HG03064 (cell line): Measurements from ENCODE around the gene PMFBP1.
"Not testable (repeated sequence)": the region's sequence is repeated elsewhere in the genome, so short reads cannot be mapped to it uniquely, and the experiment has no call there.

Source experiments
- ATAC-seq: cut with Tn5 transposase; IDR thresholded peaks from one replicate; pipeline ENCODE4 v1.9.1; 2021; ENCODE audit warnings: low read depth; ENCODE audit not compliant: unreplicated experiment

The PMFBP1 gene

GRCh38 chr16:72108353-72109102, 63.4 kb downstream of the PMFBP1 start:
- no peak for ATAC-seq

GRCh38 chr16:72107371-72107770, 64.6 kb downstream of the PMFBP1 start:
- no peak for ATAC-seq

DNA sequence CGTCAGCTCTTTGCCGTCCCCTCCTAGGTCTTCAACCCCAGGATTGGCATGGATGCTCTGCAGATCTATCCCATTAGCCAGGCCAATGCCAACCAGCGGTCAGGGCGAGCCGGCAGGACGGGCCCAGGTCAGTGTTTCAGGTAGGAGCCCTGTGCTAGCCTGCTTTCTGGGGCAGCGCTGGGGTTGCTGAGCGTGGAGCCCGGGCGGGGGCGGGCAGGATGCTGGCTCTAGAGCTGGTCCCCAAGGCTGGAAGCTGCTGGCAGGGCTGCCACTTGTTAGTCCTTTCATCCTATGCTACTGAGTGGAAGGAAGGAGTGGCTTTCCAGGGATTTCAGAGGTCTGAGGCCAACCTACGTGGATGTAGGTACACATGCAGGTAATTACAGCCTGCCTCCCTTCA, 66.0 kb downstream of the PMFBP1 start:
- no peak for ATAC-seq

DNA sequence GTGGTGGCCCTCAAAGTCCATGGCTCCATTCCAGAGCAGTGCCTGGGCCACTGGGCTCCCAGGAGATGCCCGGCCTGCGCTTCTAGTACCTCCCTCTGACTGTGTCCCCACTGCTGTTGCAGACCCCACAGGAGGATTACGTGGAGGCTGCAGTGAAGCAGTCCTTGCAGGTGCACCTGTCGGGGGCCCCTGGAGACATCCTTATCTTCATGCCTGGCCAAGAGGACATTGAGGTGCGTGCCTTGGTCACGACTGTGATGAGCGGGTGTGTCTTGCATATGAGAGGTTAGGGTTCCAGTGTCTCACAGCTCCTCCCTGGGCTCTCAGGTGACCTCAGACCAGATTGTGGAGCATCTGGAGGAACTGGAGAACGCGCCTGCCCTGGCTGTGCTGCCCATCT, 67.0 kb downstream of the PMFBP1 start:
- no peak for ATAC-seq

DNA sequence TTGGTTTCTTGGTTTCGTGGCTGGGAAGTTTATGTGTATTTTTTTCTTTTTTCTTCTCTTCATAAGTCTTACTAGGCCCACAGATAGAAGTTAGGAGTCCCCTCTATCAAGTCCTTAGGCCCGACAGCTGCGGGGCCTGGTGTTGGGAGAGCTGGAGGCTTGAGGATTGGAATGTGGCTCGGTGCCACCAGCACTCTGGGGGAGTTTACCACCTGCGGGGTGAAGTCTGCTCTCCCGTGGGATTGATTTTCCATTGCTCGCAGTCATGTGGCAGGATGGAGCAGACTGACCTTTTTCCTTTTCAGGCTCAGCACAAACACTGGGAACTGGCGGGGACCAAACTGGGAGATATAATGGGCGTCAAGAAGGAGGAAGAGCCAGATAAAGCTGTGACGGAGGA, 70.8 kb downstream of the PMFBP1 start:
- no peak for ATAC-seq

- no peak for ATAC-seq
Measured at GRCh38 chr16:72099377-72099818, 72.6 kb downstream of the PMFBP1 start.

DNA sequence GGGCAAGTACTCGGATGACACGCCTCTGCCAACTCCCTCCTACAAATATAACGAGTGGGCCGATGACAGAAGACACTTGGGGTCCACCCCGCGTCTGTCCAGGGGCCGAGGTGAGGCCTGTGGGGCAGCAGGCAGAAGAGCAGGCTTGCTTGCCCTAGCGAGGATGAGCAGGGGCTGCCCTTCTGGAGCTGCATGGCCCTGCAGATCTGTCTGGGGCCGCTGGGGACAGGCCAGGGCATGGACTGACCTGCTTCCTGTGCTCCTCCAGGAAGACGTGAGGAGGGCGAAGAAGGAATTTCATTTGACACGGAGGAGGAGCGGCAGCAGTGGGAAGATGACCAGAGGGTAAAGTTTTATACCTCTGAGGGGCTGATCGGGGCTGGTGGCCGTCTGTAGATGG, 73.0 kb downstream of the PMFBP1 start:
- no peak for ATAC-seq

- no peak for ATAC-seq
Measured at GRCh38 chr16:72094266-72094610, 77.7 kb downstream of the PMFBP1 start.

GRCh38 chr16:72093448-72094265, 78.3 kb downstream of the PMFBP1 start, which contains the start of the genes DHX38 and TXNL4B:
Gene DHX38 (plus strand): TSS chr16:72093847. CDS start chr16:72096158, 2,311 bp downstream.
Gene TXNL4B (minus strand): TSS chr16:72093620. CDS start chr16:72090749, 2,871 bp downstream.
- ATAC-seq = peak; percentile 97

DNA sequence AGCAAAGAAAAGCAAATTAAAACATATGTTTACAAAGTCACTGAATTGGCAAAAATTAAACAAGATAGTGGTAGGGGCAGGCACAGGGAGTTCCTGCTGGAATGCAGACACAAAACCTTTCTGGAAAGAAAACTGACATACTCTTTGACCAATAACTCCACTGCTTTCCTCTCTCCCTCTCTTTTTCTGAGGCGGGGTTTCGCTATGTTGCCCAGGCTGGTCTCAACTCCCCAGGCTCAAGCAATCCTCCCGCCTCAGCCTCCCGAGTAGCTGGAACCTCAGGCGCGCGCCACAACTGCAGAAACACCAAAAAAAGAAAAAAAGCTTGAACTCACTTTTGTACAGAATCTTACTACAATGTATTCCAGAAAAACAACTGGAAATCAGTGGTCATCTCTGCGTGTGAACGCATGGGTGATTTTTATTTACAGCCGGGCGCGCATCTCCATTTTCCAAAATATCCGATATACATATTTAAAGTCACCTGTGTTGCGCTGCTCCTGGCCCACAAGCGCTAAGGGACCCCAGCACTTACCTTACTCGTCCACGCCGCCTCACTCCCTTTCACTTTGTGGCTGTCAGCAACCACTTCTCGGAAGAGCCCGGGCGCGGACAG, 79.0 kb downstream of the PMFBP1 start:
- ATAC-seq = peak; percentile 18

GRCh38 chr16:72091217-72091616, 80.7 kb downstream of the PMFBP1 start:
- no peak for ATAC-seq

DNA sequence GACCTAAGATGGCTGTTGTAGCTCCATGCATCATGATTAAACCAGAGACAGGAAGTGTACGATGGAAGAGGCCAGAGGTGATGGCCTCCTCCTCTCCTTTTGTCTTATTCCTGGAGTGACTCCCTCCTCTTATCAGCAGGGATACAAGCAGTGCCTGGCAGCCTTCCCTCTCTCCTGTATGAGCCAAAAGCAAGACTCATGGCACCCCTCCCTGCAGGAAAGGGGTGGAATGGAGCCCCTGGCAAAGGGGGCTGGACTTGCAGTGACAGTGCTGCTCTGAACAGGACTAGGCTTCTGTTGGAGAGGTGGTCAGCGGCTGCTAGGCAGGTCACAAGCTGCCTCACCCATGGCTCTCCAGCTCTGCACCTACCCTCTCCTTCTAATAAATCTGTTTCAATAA, 87.0 kb downstream of the PMFBP1 start:
- ATAC-seq = no peak

DNA sequence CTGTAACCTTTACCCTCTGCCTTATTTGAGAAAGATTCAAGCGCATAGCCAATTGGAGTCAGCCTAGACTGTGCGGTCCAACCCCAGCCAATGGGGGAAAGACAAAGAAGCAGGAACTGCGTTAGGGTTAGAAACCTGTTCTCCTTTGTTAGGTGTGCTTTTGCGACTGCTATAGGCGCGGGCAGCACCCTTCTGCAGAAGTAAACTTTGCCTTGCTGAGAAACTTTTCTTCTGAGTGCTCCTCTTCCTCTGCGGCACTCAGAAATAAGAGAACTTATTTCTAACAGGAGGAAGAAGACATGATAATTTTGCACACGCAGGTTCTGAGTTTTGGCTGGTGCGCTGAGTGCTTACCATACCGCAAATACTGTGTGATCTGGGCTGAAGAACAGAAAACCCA, 87.5 kb downstream of the PMFBP1 start:
- no peak for ATAC-seq

- ATAC-seq = no peak
Measured at GRCh38 chr16:72083778-72084404, 88.1 kb downstream of the PMFBP1 start.

GRCh38 chr16:72076991-72077706, 94.8 kb downstream of the PMFBP1 start:
- not testable (repeated sequence) for ATAC-seq

DNA sequence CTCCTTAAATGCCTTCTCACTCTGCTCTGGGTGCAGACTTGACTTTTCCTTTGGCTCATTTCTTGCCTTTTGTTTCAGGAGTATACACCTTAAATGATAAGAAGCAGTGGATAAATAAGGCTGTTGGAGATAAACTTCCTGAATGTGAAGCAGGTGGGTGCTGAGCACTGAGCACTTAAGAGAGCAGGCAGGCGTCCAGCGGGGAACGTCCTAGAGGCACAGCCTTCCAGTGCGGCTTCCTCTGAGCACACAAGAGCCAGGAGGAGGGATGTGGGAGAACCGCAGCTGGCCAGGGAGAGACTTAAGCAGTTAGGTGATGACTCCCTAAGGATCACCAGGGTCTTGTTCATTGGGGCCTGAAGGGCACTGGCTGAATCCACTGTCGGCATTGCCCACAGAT, 96.9 kb downstream of the PMFBP1 start:
- not testable (repeated sequence) for ATAC-seq

DNA sequence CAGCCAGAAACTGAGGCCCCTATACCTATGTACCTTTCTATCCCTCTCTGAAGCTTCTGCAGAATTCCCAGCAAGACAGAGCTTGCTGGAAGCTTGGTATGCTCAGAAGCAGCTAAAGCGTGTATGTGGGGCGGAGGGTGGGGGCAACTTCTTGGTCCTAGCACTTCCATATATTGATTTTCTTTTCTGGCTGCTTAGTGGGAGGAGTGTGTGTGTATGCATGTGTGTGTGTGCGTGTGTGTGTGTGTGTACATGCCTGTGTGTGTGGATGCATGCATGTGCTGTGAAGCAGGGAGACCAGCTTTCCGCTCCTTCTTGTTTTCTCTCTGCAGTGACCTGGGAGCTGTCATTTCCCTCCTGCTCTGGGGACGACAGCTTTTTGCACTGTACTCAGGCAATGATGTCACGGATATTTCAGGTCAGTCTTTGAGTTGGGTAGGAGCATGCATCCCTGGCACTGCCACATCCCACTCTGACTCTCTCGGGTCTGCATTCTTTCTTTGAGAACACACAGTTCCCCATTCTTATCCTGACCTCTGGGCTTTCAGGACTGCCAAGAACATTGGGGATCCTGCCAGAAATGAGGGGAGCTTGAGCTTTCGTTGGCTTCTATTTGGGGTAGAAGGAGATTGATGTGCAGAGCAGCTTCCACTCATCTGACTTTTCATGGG, 98.3 kb downstream of the PMFBP1 start:
- no peak for ATAC-seq

GRCh38 chr16:72072514-72073342, 99.2 kb downstream of the PMFBP1 start:
- no peak for ATAC-seq
